Medulla oblongata (tissue), 1 donor: ENCODE data around the gene ERC2.

Experiments used
- DNase-seq: peaks from one replicate; pipeline ENCODE4 v3.0.0-alpha.2; 2015; ENCODE audit errors: extremely low spot score

The ERC2 gene

DNA sequence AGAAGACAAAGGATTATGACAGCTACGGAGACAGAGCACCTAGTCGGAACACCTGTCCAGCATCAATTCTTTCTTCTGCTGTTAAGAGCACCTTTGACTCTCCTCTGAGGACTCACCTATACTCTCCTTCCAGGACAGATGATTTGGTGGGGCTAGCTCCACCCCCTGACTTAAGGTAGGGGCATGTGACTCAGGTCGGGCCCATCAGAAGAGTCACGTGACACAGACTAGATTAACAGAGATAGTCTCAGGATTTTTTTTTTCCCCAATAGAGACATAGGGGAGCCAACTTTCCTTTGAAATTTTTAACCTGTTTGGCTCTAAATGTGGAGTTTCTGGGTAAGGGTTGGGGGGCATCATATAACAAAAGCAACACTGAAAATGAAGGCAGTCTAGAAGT, 969.7 kb downstream of the ERC2 start:
- DNase-seq, result no peak

GRCh38 chr3:55497250-55497649, 971.0 kb downstream of the ERC2 start:
- no peak for DNase-seq

DNA sequence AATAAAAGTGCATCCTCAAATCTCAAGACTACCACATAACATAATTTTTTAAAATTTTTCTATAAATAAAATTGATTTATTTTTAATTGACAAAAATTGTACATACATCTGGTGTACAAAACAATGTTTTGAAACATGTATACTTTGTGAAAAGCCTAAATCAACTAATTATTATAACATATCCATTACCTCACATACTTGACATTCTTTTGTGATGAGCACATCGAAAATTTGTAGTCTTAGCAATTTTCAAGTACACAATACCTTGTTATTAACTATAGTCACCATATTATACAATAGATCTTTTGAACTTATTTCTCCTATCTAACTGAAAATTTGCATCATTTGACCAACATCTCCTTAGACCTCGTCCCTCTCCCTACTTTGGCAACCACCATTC, 973.3 kb downstream of the ERC2 start:
- no peak for DNase-seq

GRCh38 chr3:55492976-55493375, 975.3 kb downstream of the ERC2 start:
- DNase-seq, result no peak

GRCh38 chr3:55491296-55491816, 976.9 kb downstream of the ERC2 start:
- no peak for DNase-seq

GRCh38 chr3:55490276-55490913, 977.9 kb downstream of the ERC2 start:
- no peak for DNase-seq

DNA sequence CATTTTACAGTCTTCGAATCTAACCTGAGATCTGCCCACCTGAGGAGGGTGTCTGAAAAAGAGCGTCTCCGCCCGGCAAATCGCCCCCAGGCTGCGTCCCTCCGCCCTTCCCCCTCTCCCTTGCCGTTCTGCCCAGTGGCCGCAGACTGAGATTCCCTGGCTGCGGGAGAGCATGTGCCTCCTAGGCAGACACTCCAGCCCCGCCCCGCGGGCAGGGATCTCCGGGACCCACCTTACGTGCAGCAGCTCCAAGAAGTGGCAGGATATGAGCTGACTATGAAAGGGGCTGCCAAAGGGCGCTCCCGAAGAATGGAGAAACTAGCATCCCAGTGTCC, 978.5 kb downstream of the ERC2 start:
- DNase-seq, result no peak

GRCh38 chr3:55488398-55489055, 979.7 kb downstream of the ERC2 start:
- peak; percentile 86 for DNase-seq

- DNase-seq, result peak; percentile 35
These were observed 980.7 kb downstream of the ERC2 start for GRCh38 chr3:55487381-55488241.

DNA sequence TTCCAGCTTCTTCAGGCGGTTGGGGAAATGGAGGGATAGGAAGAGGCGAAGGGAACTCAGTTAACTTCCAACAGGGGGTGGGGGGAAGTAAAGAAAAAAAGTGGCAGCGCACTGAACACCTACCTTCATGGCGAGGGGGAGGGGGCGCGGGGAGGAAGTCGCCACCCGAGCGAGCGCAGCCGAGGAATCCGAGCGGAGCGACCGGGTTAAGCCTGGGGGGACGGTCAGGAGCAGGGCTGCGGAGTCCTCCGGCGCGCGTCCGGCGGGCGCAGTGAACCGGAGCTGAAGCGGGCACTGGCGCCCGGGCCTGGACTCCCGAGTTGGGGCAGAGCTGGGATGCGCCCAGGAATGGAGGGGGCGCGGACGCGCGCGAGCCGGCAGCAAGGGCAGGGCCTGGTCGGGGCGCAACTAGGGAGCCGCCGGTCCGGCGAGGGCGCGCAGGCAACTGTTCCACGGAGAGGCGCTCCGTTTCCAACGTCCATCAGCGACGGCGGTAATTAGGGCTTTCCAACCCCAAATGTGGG, 981.3 kb downstream of the ERC2 start, which contains the start of gene WNT5A:
Gene WNT5A, minus strand, starts transcription at position 450 of the 524 bp plus-strand sequence. Its CDS starts 321 bp downstream, at position 129.
- peak; percentile 31 for DNase-seq

- DNase-seq, result peak; percentile 58
These were observed 982.0 kb downstream of the ERC2 start for GRCh38 chr3:55486101-55486856.

DNA sequence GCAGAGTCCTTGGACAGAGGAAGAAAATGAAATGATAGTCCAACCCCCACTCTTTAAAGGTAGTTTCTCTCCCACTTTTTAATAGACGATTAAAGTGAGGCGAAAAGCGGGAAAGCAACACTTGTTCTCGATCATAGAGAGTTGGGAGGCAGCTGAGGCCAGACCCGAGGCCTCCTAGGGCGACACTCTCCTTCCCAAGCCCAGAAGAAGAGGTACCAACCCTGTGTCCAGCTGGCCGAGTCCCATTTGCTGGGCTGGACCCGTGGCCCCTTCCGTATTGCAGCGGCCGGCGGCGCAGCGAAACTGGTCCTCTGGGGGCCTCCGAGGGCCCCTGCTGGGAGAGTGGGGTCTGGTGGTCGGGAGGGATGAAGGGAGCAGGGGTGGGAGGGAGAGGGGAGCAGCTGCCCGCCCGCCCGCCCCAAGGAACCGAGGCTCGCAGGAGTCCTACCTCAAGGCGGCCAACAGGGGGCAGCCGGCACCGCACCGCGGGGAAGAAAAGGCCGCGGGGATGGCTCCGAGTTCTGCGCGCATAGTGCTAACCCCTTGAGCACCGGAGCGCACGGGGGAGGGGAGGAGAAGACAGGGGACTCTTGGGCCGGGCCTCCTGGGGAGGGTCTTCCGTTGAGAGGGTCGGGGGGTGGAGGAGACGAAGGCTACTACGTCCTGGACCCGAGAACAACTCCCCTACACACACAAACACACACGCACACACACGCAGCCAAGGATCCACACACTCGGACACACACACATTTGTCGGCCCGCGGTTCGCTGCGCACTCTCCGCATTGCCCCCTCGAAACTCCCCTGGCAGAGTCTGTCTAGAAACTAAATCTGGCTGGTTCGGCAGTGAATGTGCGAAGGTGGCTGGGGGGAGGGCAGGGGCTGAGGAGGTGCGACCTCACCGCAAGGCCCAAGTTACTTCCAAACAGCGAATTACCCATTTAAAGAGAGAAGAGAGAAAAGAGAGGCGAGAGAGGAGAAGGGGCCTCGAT, 983.2 kb downstream of the ERC2 start:
- DNase-seq, result peak; percentile 86

GRCh38 chr3:55484191-55484689, 984.0 kb downstream of the ERC2 start:
- no peak for DNase-seq

- DNase-seq, result no peak
These were observed 984.8 kb downstream of the ERC2 start for GRCh38 chr3:55483196-55484095.

GRCh38 chr3:55482496-55483195, 985.6 kb downstream of the ERC2 start:
- DNase-seq, result no peak

GRCh38 chr3:55481744-55482495, 986.3 kb downstream of the ERC2 start:
- no peak for DNase-seq

DNA sequence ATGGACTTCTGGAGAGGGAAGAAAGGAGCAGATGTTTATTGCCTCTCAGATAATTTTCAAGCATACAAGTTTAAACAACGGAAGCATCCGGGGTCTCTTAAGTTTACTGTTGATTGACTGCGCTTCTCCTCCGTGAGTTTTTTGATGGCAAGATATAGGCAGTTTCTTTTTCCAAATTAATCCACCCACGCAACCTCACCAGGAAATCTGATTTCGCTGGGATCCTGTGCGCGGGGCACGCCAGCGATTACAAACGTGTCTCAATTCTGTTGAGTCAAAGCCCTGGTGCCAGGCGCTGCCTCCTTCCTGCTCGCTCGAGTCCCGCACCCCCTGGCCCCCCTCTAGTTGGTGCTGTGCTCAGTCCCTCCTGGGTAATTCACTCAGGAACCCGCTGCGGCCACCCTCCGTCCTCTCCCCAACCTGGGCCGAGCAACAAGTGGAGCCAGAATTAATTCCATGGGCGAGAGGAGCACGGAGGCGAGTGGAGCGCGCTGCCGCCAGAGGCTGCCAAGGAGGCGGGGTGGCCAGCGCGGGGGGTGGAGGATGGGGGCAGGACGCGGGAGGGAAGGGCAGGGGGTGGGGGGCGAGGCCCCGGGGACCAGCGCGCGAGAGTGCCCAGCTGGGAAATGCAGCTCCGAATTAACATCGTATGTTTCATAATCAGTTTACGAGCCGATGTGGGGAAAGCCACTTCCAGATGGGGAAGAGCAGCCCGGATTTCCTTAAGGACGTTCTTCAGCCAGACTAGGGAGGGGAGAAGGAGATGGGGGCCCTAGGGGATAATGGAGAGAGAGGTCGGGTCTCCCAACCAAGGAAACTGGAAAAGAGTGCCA, 987.1 kb downstream of the ERC2 start:
- peak; percentile 34 for DNase-seq
